IMR-90 (cell line): ENCODE measurements around the gene GUCY2D.

ENCODE experiments used
- BHLHE40 ChIP-seq: fragments of 150-350 bp; IDR thresholded peaks from 2 replicates; pipeline ENCODE4 v1.6.1; 2016; ENCODE audit warnings: mild to moderate bottlenecking, low read depth, low read length
- CEBPB ChIP-seq: IDR thresholded peaks from 2 replicates; pipeline ENCODE4 v1.6.1; 2012; ENCODE audit warnings: low read depth, low read length, improper control_type of control experiment
- CHD1 ChIP-seq: IDR thresholded peaks from 2 replicates; pipeline ENCODE4 v1.6.1; 2012; ENCODE audit warnings: low read depth, low read length, improper control_type of control experiment
- FOS ChIP-seq: fragments of 150-350 bp; IDR thresholded peaks from 2 replicates; pipeline ENCODE4 v1.6.1; 2016; ENCODE audit warnings: low read depth, low read length
- MAFK ChIP-seq: IDR thresholded peaks from 2 replicates; pipeline ENCODE4 v1.6.1; 2012; ENCODE audit warnings: low read depth, low read length, improper control_type of control experiment
- MXI1 ChIP-seq: IDR thresholded peaks from 2 replicates; pipeline ENCODE4 v1.6.1; 2012; ENCODE audit warnings: low read depth, mild to moderate bottlenecking, low read length, moderate library complexity, borderline replicate concordance
- POLR2A ChIP-seq: IDR thresholded peaks from 2 replicates; pipeline ENCODE4 v1.6.1; 2012; ENCODE audit warnings: mild to moderate bottlenecking, low read depth, low read length
- RAD21 ChIP-seq: IDR thresholded peaks from 2 replicates; pipeline ENCODE4 v1.6.1; 2012; ENCODE audit warnings: low read length, improper control_type of control experiment
- RCOR1 ChIP-seq: IDR thresholded peaks from 2 replicates; pipeline ENCODE4 v1.6.1; 2012; ENCODE audit warnings: mild to moderate bottlenecking, low read length, improper control_type of control experiment; ENCODE audit not compliant: insufficient replicate concordance
- RFX5 ChIP-seq: IDR thresholded peaks from 2 replicates; pipeline ENCODE4 v1.8.0; 2012; ENCODE audit warnings: low read depth, mild to moderate bottlenecking, low read length, moderate library complexity
- TF ChIP-seq, protein P1 (sequence below): conservative IDR thresholded peaks from 2 replicates; pipeline ENCODE4 v1.5.1; 2012; ENCODE audit warnings: mild to moderate bottlenecking, low read depth, low read length, improper control_type of control experiment
- TF ChIP-seq, protein P2 (sequence below): fragments of 150-350 bp; IDR thresholded peaks from 2 replicates; pipeline ENCODE4 v1.6.1; 2016; ENCODE audit warnings: low read depth, mild to moderate bottlenecking, low read length, moderate library complexity, borderline replicate concordance

- TF ChIP-seq, protein P1, sequence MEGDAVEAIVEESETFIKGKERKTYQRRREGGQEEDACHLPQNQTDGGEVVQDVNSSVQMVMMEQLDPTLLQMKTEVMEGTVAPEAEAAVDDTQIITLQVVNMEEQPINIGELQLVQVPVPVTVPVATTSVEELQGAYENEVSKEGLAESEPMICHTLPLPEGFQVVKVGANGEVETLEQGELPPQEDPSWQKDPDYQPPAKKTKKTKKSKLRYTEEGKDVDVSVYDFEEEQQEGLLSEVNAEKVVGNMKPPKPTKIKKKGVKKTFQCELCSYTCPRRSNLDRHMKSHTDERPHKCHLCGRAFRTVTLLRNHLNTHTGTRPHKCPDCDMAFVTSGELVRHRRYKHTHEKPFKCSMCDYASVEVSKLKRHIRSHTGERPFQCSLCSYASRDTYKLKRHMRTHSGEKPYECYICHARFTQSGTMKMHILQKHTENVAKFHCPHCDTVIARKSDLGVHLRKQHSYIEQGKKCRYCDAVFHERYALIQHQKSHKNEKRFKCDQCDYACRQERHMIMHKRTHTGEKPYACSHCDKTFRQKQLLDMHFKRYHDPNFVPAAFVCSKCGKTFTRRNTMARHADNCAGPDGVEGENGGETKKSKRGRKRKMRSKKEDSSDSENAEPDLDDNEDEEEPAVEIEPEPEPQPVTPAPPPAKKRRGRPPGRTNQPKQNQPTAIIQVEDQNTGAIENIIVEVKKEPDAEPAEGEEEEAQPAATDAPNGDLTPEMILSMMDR = no peak
- TF ChIP-seq CHD1 = no peak
- TF ChIP-seq MXI1 = no peak
- TF ChIP-seq POLR2A = no peak
- TF ChIP-seq RFX5 = no peak
- TF ChIP-seq BHLHE40 = no peak
- TF ChIP-seq MAFK = no peak
- TF ChIP-seq FOS = no peak
- TF ChIP-seq CEBPB = no peak
- TF ChIP-seq RAD21 = no peak
- TF ChIP-seq, protein P2, sequence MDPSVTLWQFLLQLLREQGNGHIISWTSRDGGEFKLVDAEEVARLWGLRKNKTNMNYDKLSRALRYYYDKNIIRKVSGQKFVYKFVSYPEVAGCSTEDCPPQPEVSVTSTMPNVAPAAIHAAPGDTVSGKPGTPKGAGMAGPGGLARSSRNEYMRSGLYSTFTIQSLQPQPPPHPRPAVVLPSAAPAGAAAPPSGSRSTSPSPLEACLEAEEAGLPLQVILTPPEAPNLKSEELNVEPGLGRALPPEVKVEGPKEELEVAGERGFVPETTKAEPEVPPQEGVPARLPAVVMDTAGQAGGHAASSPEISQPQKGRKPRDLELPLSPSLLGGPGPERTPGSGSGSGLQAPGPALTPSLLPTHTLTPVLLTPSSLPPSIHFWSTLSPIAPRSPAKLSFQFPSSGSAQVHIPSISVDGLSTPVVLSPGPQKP = no peak
- TF ChIP-seq RCOR1 = no peak
These were observed 5.4 kb downstream of the GUCY2D start for GRCh38 chr17:8007836-8008235.
